NCI-H1694 (cell line): ENCODE results near the gene PPFIA1.

Experiments
- DNase-seq: peaks from one replicate; lab custom pipeline; 2025; lab: John Stamatoyannopoulos, UW

The PPFIA1 gene

GRCh38 chr11:70298243-70298915 lies 27.9 kb downstream of the PPFIA1 start:
- no peak for DNase-seq

GRCh38 chr11:70299636-70300035 lies 29.1 kb downstream of the PPFIA1 start:
- DNase-seq, result no peak

- no peak for DNase-seq
These were observed 30.7 kb downstream of the PPFIA1 start for GRCh38 chr11:70301191-70301590.

- DNase-seq, result no peak
These were observed 31.4 kb downstream of the PPFIA1 start for GRCh38 chr11:70301721-70302418.

GRCh38 chr11:70302419-70302752 lies 31.9 kb downstream of the PPFIA1 start:
- DNase-seq, result no peak

- DNase-seq, result no peak
These were observed 32.6 kb downstream of the PPFIA1 start for GRCh38 chr11:70303070-70303469.

- no peak for DNase-seq
These were observed 33.7 kb downstream of the PPFIA1 start for GRCh38 chr11:70304208-70304603.

- DNase-seq, result no peak
These were observed 35.0 kb downstream of the PPFIA1 start for GRCh38 chr11:70305501-70305900.

- DNase-seq, result no peak
These were observed 36.1 kb downstream of the PPFIA1 start for GRCh38 chr11:70306586-70307033.

- DNase-seq, result no peak
These were observed 36.7 kb downstream of the PPFIA1 start for GRCh38 chr11:70307176-70307575.

- DNase-seq, result no peak
These were observed 41.1 kb downstream of the PPFIA1 start for GRCh38 chr11:70311616-70312015.

GRCh38 chr11:70312401-70313357 lies 42.2 kb downstream of the PPFIA1 start:
- no peak for DNase-seq

GRCh38 chr11:70313945-70314344 lies 43.5 kb downstream of the PPFIA1 start:
- no peak for DNase-seq

GRCh38 chr11:70314730-70315129 lies 44.2 kb downstream of the PPFIA1 start:
- DNase-seq, result no peak

- no peak for DNase-seq
These were observed 45.2 kb downstream of the PPFIA1 start for GRCh38 chr11:70315716-70316115.

- DNase-seq, result no peak
These were observed 47.3 kb downstream of the PPFIA1 start for GRCh38 chr11:70317581-70318305.

- DNase-seq, result no peak
These were observed 49.0 kb downstream of the PPFIA1 start for GRCh38 chr11:70319396-70320076.

GRCh38 chr11:70322666-70323065 lies 52.2 kb downstream of the PPFIA1 start:
- DNase-seq, result no peak

- no peak for DNase-seq
These were observed 53.3 kb downstream of the PPFIA1 start for GRCh38 chr11:70323806-70324205.

- DNase-seq, result no peak
These were observed 54.1 kb downstream of the PPFIA1 start for GRCh38 chr11:70324376-70325115.

GRCh38 chr11:70325824-70326223 lies 55.3 kb downstream of the PPFIA1 start:
- DNase-seq, result no peak
